ENCODE results near the gene FERMT3.
A peak's percentile ranks its signal among the peaks of the same experiment; 100 is the strongest.

Gene FERMT3

GRCh38 chr11:64181506-64182411 is 24.8 kb upstream of the FERMT3 start:
- peak; percentile 62 for TF ChIP-seq POLR2AphosphoS5 (IDR thresholded peaks at IDR 0.05; ENCODE audit: borderline replicate concordance, low read depth, low read length)
- no peak for TF ChIP-seq FOXP2 (optimal IDR thresholded peaks at IDR 0.05; ENCODE audit: control extremely low read depth, extremely low read length, insufficient read depth)
- no peak for TF ChIP-seq EZH2 (IDR thresholded peaks at IDR 0.05)
- no peak overlapping the region for H3K4me3 ChIP-seq

DNA sequence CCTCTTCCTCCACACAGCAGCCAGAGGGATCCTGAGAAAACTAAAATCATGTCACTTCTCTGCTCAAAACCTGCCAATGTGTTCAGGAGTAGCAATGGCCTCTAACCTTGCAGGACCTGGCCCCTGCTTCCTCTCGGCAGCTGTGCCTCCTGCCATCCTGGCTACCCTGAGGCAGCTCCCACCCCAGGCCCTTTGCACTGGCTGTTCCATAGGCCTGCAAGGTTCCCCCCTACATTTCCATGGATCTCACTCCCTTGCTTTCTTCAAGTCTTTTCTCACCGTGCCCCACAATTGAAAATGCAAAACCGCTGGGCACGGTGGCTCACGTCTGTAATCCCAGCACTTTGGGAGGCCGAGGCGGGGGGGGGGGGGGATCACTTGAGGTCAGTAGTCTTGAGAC is 22.6 kb upstream of the FERMT3 start:
- TF ChIP-seq EZH2 (IDR thresholded peaks at IDR 0.05) (no peak), FOXP2 (optimal IDR thresholded peaks at IDR 0.05; ENCODE audit: control extremely low read depth, extremely low read length, insufficient read depth) (no peak), POLR2AphosphoS5 (IDR thresholded peaks at IDR 0.05; ENCODE audit: borderline replicate concordance, low read depth, low read length) (no peak)
- Histone ChIP-seq H3K9ac (ENCODE audit: insufficient read length) (no peak overlapping the region), H3K36me3 (ENCODE audit: insufficient read depth, low read length) (peaks cover 6% of the 10 kb centered on the region), H3K27ac (no peak overlapping the region), H3K4me3 (no peak overlapping the region), H3K9me3 (ENCODE audit: low read depth, low read length) (no peaks in the 10 kb centered on the region)
- DNase-seq (ENCODE audit: low read depth, low spot score): no peak

More at GRCh38 chr11:64181506-64182411, 24.8 kb upstream of the FERMT3 start:
- Histone ChIP-seq H3K27ac (peak overlapping the region; percentile 42; the same call in 1 of the 2 replicates), H3K9ac (ENCODE audit: insufficient read length) (no peak overlapping the region), H3K9me3 (ENCODE audit: low read depth, low read length) (no peaks in the 10 kb centered on the region), H3K36me3 (ENCODE audit: insufficient read depth, low read length) (no peaks in the 10 kb centered on the region)
- DNase-seq (ENCODE audit: low read depth, low spot score): no peak

GRCh38 chr11:64185175-64185692 is 21.3 kb upstream of the FERMT3 start:
- Histone ChIP-seq H3K4me3 (peak overlapping the region; percentile 98), H3K27ac (peak overlapping the region; percentile 53; the same call in 1 of the 2 replicates), H3K36me3 (ENCODE audit: insufficient read depth, low read length) (peaks cover 11% of the 10 kb centered on the region), H3K9ac (ENCODE audit: insufficient read length) (peak overlapping the region; percentile 93), H3K9me3 (ENCODE audit: low read depth, low read length) (no peaks in the 10 kb centered on the region)
- no peak for TF ChIP-seq FOXP2 (optimal IDR thresholded peaks at IDR 0.05; ENCODE audit: control extremely low read depth, extremely low read length, insufficient read depth)
- peak; percentile 99 for TF ChIP-seq POLR2AphosphoS5 (IDR thresholded peaks at IDR 0.05; ENCODE audit: borderline replicate concordance, low read depth, low read length)
- no peak for TF ChIP-seq EZH2 (IDR thresholded peaks at IDR 0.05)
- DNase-seq (ENCODE audit: low read depth, low spot score): no peak

- Histone ChIP-seq H3K4me3 (peak within 1 kb of the TSS; percentile 98), H3K9me3 (ENCODE audit: low read depth, low read length) (no peaks in the 10 kb centered on the region), H3K36me3 (ENCODE audit: insufficient read depth, low read length) (peaks cover 11% of the 10 kb centered on the region), H3K27ac (peak within 1 kb of the TSS; percentile 53; the same call in 1 of the 2 replicates), H3K9ac (ENCODE audit: insufficient read length) (peak within 1 kb of the TSS; percentile 93)
- TF ChIP-seq POLR2AphosphoS5 (IDR thresholded peaks at IDR 0.05; ENCODE audit: borderline replicate concordance, low read depth, low read length) (peak; percentile 61), FOXP2 (optimal IDR thresholded peaks at IDR 0.05; ENCODE audit: control extremely low read depth, extremely low read length, insufficient read depth) (no peak)
- DNase-seq (ENCODE audit: low read depth, low spot score): peak; percentile 100
These were observed 20.6 kb upstream of the FERMT3 start, which contains the start of gene STIP1 for GRCh38 chr11:64185693-64186491. Gene STIP1 (plus strand): TSS chr11:64186171. CDS start chr11:64186262, 91 bp downstream.

DNA sequence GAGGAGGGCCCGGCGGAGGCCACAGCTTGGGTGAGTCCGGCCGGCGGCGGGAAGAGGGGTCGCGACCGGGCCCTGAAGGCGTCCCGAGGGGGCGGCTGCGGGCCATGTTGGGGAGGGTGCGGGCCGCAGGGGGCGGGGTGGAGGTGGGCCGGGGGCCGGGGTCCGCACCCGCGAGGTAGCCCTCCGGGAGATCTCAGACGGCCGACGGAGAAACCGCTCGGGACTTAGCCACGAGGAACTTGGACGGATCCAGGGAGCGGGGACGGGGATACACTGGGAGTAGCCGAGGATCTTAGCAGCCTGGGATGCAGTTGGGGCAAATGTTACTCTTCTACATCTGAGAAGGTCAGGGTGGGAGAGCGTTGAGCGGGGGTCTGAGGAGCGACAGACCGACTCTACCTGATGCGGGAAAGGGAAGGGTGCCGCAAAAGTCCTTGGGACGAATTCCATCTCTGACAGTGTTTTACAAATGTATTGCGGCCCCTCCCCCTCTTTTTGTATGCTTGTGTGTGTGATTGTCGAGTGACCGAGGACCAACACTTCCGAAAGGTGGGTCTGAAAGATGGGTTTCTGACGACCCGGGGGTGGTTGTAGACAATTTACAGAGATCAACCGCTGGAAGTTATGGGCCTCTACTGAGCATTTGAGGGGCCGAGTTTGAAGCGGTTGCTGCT is 19.9 kb upstream of the FERMT3 start:
- H3K36me3 ChIP-seq (ENCODE audit: insufficient read depth, low read length): peaks cover 11% of the 10 kb centered on the region

GRCh38 chr11:64192434-64192833 is 14.1 kb upstream of the FERMT3 start:
- no peak for TF ChIP-seq POLR2AphosphoS5 (IDR thresholded peaks at IDR 0.05; ENCODE audit: borderline replicate concordance, low read depth, low read length)
- TF ChIP-seq FOXP2 (optimal IDR thresholded peaks at IDR 0.05; ENCODE audit: control extremely low read depth, extremely low read length, insufficient read depth): no peak
- no peak for TF ChIP-seq EZH2 (IDR thresholded peaks at IDR 0.05)
- no peak overlapping the region for H3K4me3 ChIP-seq
- H3K36me3 ChIP-seq (ENCODE audit: insufficient read depth, low read length): peaks cover 64% of the 10 kb centered on the region
- H3K27ac ChIP-seq: no peak overlapping the region
- DNase-seq (ENCODE audit: low read depth, low spot score): no peak
- H3K9me3 ChIP-seq (ENCODE audit: low read depth, low read length): no peaks in the 10 kb centered on the region
- H3K9ac ChIP-seq (ENCODE audit: insufficient read length): no peak overlapping the region

More for the DNA sequence above, 19.9 kb upstream of the FERMT3 start:
- H3K9me3 ChIP-seq (ENCODE audit: low read depth, low read length): no peaks in the 10 kb centered on the region
- H3K4me3 ChIP-seq: no peak overlapping the region
- TF ChIP-seq EZH2 (IDR thresholded peaks at IDR 0.05) (no peak), FOXP2 (optimal IDR thresholded peaks at IDR 0.05; ENCODE audit: control extremely low read depth, extremely low read length, insufficient read depth) (no peak), POLR2AphosphoS5 (IDR thresholded peaks at IDR 0.05; ENCODE audit: borderline replicate concordance, low read depth, low read length) (no peak)
- no peak for DNase-seq (ENCODE audit: low read depth, low spot score)
- peak overlapping the region; percentile 42; the same call in 1 of the 2 replicates for H3K27ac ChIP-seq
- H3K9ac ChIP-seq (ENCODE audit: insufficient read length): no peak overlapping the region

DNA sequence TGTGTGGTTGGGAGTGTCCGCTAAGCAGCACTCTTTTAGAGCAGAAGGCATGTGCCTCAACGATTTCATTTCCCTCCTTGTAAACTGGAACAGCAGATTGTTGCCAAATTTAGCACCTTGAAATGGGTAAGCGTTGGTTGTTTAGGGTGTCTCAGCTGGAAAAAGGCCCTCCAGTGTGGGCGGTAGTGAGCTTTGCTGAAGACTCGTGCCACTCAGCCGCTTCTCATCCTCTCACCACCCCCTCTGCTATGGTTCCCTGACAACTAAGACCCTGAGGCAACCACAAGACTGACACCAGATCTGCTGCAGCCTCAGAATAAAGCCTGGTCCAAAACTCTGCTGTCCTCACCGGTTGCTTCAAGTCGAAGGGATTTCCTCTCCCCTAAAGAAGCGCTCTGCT is 9.9 kb upstream of the FERMT3 start:
- no peak for DNase-seq (ENCODE audit: low read depth, low spot score)
- Histone ChIP-seq H3K27ac (no peak overlapping the region), H3K9me3 (ENCODE audit: low read depth, low read length) (no peaks in the 10 kb centered on the region), H3K4me3 (no peak overlapping the region), H3K9ac (ENCODE audit: insufficient read length) (no peak overlapping the region), H3K36me3 (ENCODE audit: insufficient read depth, low read length) (peaks cover 91% of the 10 kb centered on the region)
- no peak for TF ChIP-seq EZH2 (IDR thresholded peaks at IDR 0.05)
- TF ChIP-seq FOXP2 (optimal IDR thresholded peaks at IDR 0.05; ENCODE audit: control extremely low read depth, extremely low read length, insufficient read depth): no peak
- TF ChIP-seq POLR2AphosphoS5 (IDR thresholded peaks at IDR 0.05; ENCODE audit: borderline replicate concordance, low read depth, low read length): no peak
